GM23248 (cell line): ENCODE data around the gene EIF3A. TPM values are rescaled to one million over a fixed set of nuclear protein-coding genes. Genes with fewer than 3 reads are reported as not detected.

Source experiments
- DNase-seq: peaks from one replicate; pipeline ENCODE4 v3.0.0-alpha.2; 2015
- H2AFZ ChIP-seq: fragments of 200-600 bp; sonication (generic); 2 replicates; pipeline ENCODE4 v1.6.1; 2016; ENCODE audit warnings: antibody characterized with exemption
- H3F3A ChIP-seq: fragments of 200-600 bp; sonication (generic); 2 replicates; pipeline ENCODE4 v1.6.1; 2016; ENCODE audit warnings: mild to moderate bottlenecking, antibody characterized with exemption, mixed run types; ENCODE audit not compliant: insufficient read depth
- H3K27ac ChIP-seq: fragments of 200-600 bp; sonication (generic); 2 replicates; pipeline ENCODE4 v1.5.1; 2016; ENCODE audit warnings: mild to moderate bottlenecking
- H3K27me3 ChIP-seq: fragments of 200-600 bp; sonication (generic); replicated peaks from 2 replicates; pipeline ENCODE4 v1.6.1; 2016; ENCODE audit warnings: mild to moderate bottlenecking; ENCODE audit not compliant: insufficient read depth
- H3K36me3 ChIP-seq: fragments of 200-600 bp; sonication (generic); 2 replicates; pipeline ENCODE4 v1.6.1; 2016; ENCODE audit warnings: low read depth, mild to moderate bottlenecking
- H3K4me1 ChIP-seq: fragments of 200-600 bp; sonication (generic); 2 replicates; pipeline ENCODE4 v1.6.1; 2016; ENCODE audit warnings: mild to moderate bottlenecking; ENCODE audit not compliant: insufficient read depth
- H3K4me2 ChIP-seq: fragments of 200-600 bp; sonication (generic); one replicate; pipeline ENCODE4 v1.6.1; 2016; ENCODE audit warnings: mild to moderate bottlenecking; ENCODE audit not compliant: unreplicated experiment
- H3K4me3 ChIP-seq: fragments of 200-600 bp; sonication (generic); 2 replicates; pipeline ENCODE4 v1.5.1; 2016; ENCODE audit warnings: mild to moderate bottlenecking
- H3K79me2 ChIP-seq: fragments of 200-600 bp; sonication (generic); 2 replicates; pipeline ENCODE4 v1.6.1; 2016; ENCODE audit warnings: mild to moderate bottlenecking; ENCODE audit not compliant: insufficient read depth
- H3K9ac ChIP-seq: fragments of 200-600 bp; sonication (generic); 2 replicates; pipeline ENCODE4 v1.6.1; 2016; ENCODE audit warnings: mild to moderate bottlenecking
- H3K9me2 ChIP-seq: fragments of 200-600 bp; sonication (generic); 2 replicates; pipeline ENCODE4 v1.6.1; 2016; ENCODE audit warnings: mixed run types, mild to moderate bottlenecking, moderate library complexity; ENCODE audit not compliant: insufficient read depth
- H3K9me3 ChIP-seq: fragments of 200-600 bp; sonication (generic); one replicate; pipeline ENCODE4 v1.6.1; 2017; ENCODE audit warnings: low read depth
- H4K20me1 ChIP-seq: fragments of 200-600 bp; sonication (generic); 2 replicates; pipeline ENCODE4 v1.6.0; 2016; ENCODE audit not compliant: insufficient read depth
- EZH2 ChIP-seq: fragments of 200-600 bp; sonication (generic); IDR thresholded peaks from 2 replicates; pipeline ENCODE4 v1.6.1; 2018; ENCODE audit warnings: antibody characterized with exemption, mild to moderate bottlenecking; ENCODE audit not compliant: insufficient read depth, poor library complexity, severe bottlenecking
- EZH2phosphoT487 ChIP-seq: fragments of 200-600 bp; sonication (generic); IDR thresholded peaks from 2 replicates; pipeline ENCODE4 v1.6.1; 2018; ENCODE audit warnings: antibody characterized with exemption, moderate library complexity, mild to moderate bottlenecking, low read depth; ENCODE audit not compliant: insufficient read depth
- WGBS, 2 experiments: methylation state at CpG; one replicate each; pipeline ENCODE4 v1.1.6; 2015 to 2017; ENCODE audit warnings: low lambda C conversion rate in 2 of 2, low coverage in 1 of 2; ENCODE audit errors: missing lambda C conversion rate in 2 of 2; 5-methylcytosine and 5-hydroxymethylcytosine counted together
- in situ Hi-C: fragments of 300-500 bp; cut with MboI; formaldehyde crosslinking; loops from 2 replicates; pipeline ENCODE4 v1.15.0; 2020
- polyA plus RNA-seq: library from polyadenylated mRNA; unstranded; fragments of >200 nt; fragmentation: Nextera tagmentation; extraction: Ambion mirVana; gene quantifications from 2 replicates; pipeline ENCODE4 v1.2.1, GENCODE V29; 2016
- total RNA-seq: library from RNA; depleted of rRNA; stranded (reverse); fragments of >200 nt; shearing (Covaris generic); gene quantifications from 2 replicates; pipeline ENCODE4 v1.2.3, GENCODE V29; 2014

EIF3A gene
- total and polyA plus RNA-seq, 2 experiments from 2014 or later, result 74.5 to 91.3 TPM

DNA sequence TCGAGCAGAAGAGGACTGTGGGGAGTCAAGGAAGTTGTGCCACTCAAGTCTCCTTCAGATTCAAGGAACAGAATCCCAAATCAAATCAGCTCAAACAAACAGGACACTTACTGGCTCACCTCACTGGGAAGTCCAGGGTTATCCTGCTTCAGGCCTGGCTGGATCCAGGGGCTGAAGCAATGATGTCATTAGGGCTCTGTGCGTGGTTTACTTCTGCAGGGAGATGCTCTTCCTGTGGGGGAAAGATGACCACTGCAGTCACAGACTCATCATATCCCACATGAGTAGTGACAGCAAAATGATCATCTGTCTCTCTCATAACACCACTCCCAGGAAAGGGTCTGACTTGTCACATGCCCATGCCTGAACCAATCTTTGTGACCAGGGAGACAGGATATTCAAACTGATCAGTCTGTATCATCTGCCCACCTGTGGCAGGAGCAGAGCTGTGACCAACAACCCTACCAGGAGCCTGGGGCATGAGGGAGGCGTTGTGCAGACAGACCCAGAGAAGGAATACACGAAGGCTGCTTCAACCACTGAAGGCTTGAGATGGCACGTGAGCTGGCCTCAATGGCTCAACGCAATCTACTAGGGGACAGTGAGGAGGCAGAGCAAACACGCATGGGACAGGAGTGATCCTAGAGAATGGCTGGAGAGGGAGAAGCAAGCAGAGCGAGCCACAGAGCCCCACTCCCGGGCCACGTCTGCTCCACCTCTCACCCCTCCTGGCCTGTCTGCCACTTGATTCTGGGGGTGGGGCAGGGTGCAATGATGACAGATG, 78.7 kb downstream of the EIF3A start:
- in situ Hi-C loops, result no loop called here
- no peak overlapping the region for H3K9ac ChIP-seq
- no peak overlapping the region for H3K4me3 ChIP-seq
- no peak for DNase-seq
- H3K27ac ChIP-seq, result no peak overlapping the region
- no peak overlapping the region for H2AFZ ChIP-seq
- no peaks in the 10 kb centered on the region for H3K9me3 ChIP-seq
- TF ChIP-seq EZH2phosphoT487 (no peak), EZH2 (no peak)
- no peaks in the 10 kb centered on the region for H3K36me3 ChIP-seq
- H3K79me2 ChIP-seq, result no peaks in the 10 kb centered on the region
- 85 to 87% methylated on average over 10 of the region's 10 CpGs for WGBS, 2 experiments
- H4K20me1 ChIP-seq, result no peaks in the 10 kb centered on the region
- peaks cover 13% of the 10 kb centered on the region for H3F3A ChIP-seq
- H3K4me2 ChIP-seq, result no peak overlapping the region
- peaks cover 11% of the 10 kb centered on the region; the same call in 1 of the 2 replicates for H3K4me1 ChIP-seq
- peaks cover 30% of the 10 kb centered on the region for H3K27me3 ChIP-seq
- H3K9me2 ChIP-seq, result no peaks in the 10 kb centered on the region

DNA sequence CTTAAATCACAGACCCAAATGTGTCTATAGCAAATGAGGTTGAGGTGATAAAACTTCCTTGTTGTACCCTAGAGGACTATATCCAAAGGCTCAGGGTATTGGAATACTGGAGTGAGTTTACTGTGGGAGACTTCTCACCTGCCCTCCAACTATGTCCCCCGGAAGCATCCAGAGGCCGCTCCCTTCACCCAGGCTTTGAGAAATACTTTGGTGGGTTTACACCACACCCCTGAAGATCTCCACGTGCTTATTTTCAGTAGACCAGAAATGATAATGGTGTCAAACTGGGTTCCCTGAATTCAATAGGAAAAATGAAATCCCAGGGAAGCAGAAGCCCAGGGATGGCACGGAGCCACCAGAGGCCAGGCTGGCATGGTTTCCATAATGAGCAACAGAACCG, 82.4 kb downstream of the EIF3A start:
- 56 to 57% methylated on average over 5 of the region's 5 CpGs for WGBS, 2 experiments
- in situ Hi-C loops, result no loop called here
- no peak for DNase-seq

DNA sequence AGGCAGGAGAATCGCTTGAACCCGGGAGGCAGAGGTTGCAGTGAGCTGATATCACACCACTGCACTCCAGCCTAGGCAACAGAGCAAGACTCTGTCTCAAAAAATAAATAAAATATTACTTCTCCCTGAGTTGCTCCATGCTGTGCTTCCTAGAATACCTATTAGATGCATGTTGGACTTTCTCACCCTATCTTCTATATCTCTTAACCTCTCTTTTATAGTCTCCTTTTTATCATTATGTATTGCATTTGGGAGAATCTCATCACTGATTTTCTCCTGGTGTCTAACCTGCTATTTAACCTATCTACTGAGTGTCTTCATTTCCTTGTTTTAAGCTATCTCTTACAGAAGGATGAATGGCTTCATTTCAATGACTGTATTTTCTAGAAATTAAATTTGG, 83.2 kb downstream of the EIF3A start:
- no peak overlapping the region for H3K4me3 ChIP-seq
- TF ChIP-seq EZH2 (no peak), EZH2phosphoT487 (no peak)
- H3K4me2 ChIP-seq, result no peak overlapping the region
- no peak overlapping the region for H3K9ac ChIP-seq
- H4K20me1 ChIP-seq, result no peaks in the 10 kb centered on the region
- no peaks in the 10 kb centered on the region for H3K9me3 ChIP-seq
- no peaks in the 10 kb centered on the region for H3K4me1 ChIP-seq
- no peak for DNase-seq
- H3K9me2 ChIP-seq, result no peaks in the 10 kb centered on the region
- no peaks in the 10 kb centered on the region for H3K79me2 ChIP-seq
- in situ Hi-C loops, result no loop called here
- peaks cover 65% of the 10 kb centered on the region for H3K27me3 ChIP-seq
- H3F3A ChIP-seq, result no peaks in the 10 kb centered on the region
- H2AFZ ChIP-seq, result no peak overlapping the region
- 58 to 81% methylated on average over 2 of the region's 2 CpGs for WGBS, 2 experiments
- H3K27ac ChIP-seq, result no peak overlapping the region
- no peaks in the 10 kb centered on the region for H3K36me3 ChIP-seq

More for the DNA sequence above, 82.4 kb downstream of the EIF3A start:
- Histone ChIP-seq H3F3A (no peaks in the 10 kb centered on the region), H3K27me3 (peaks cover 61% of the 10 kb centered on the region), H3K4me2 (no peak overlapping the region), H3K79me2 (no peaks in the 10 kb centered on the region), H3K9me3 (no peaks in the 10 kb centered on the region), H3K4me1 (no peaks in the 10 kb centered on the region), H2AFZ (no peak overlapping the region), H3K9ac (no peak overlapping the region), H3K36me3 (no peaks in the 10 kb centered on the region), H3K4me3 (no peak overlapping the region), H4K20me1 (no peaks in the 10 kb centered on the region), H3K27ac (no peak overlapping the region), H3K9me2 (no peaks in the 10 kb centered on the region)
- no peak for TF ChIP-seq EZH2
- TF ChIP-seq EZH2phosphoT487, result no peak

DNA sequence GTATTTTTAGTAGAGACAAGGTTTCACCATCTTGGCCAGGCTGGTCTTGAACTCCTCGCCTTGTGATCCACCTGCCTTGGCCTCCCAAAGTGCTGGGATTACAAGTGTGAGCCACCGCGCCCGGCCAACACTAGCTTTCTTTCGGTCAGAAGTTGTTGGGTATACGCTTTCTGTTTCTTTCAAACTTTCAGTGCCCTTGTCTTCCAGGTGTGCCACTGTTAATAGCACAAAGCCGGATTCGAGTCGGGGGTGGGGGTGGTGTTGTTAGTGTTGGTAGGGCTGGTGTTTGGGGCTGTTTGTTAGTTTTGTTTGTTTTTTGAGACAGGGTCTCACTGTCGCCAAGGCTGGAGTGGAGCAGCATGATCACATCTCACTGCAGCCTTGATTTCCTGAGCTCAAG, 84.9 kb downstream of the EIF3A start:
- Histone ChIP-seq H3K79me2 (no peaks in the 10 kb centered on the region), H3F3A (no peaks in the 10 kb centered on the region), H2AFZ (no peak overlapping the region), H3K9me2 (no peaks in the 10 kb centered on the region), H3K4me1 (no peaks in the 10 kb centered on the region), H3K27me3 (peaks cover 64% of the 10 kb centered on the region), H3K27ac (no peak overlapping the region), H3K36me3 (no peaks in the 10 kb centered on the region), H3K4me2 (no peak overlapping the region), H3K9me3 (no peaks in the 10 kb centered on the region), H4K20me1 (no peaks in the 10 kb centered on the region), H3K4me3 (no peak overlapping the region), H3K9ac (no peak overlapping the region)
- in situ Hi-C loops, result no loop called here
- TF ChIP-seq EZH2phosphoT487 (no peak), EZH2 (no peak)
- 80% methylated on average over 10 of the region's 10 CpGs for WGBS, 2 experiments
- DNase-seq, result no peak
